Coronary artery (tissue), 2 donors: ENCODE measurements around the gene MED8.
A peak's percentile ranks its signal among the peaks of the same experiment; 100 is the strongest.
"Not testable (repeated sequence)": the region's sequence is repeated elsewhere in the genome, so short reads cannot be mapped to it uniquely, and the experiment has no call there.

ENCODE experiments used
- DNase-seq: peaks from one replicate; pipeline ENCODE4 v3.0.0-alpha.2; 2017; ENCODE audit warnings: low spot score
- H3K27ac ChIP-seq, 2 donors: fragments of 200-600 bp; sonication (generic); one replicate each; pipeline ENCODE4 v1.5.1; 2016 to 2019
- H3K4me3 ChIP-seq: fragments of 200-600 bp; sonication (generic); 2 replicates; pipeline ENCODE4 v1.5.1; 2016; ENCODE audit warnings: mild to moderate bottlenecking, moderate library complexity
- CTCF ChIP-seq: fragments of 200-600 bp; sonication (generic); IDR thresholded peaks from one replicate; pipeline ENCODE4 v1.5.1; 2019; ENCODE audit warnings: antibody characterized with exemption

MED8 gene

GRCh38 chr1:43373066-43373940 is 16.3 kb downstream of the MED8 start:
- Histone ChIP-seq H3K4me3 (no peak overlapping the region), H3K27ac (peak overlapping the region in 1 of 2 donors; percentile 67)
- TF ChIP-seq CTCF, result no peak
- DNase-seq, result no peak

GRCh38 chr1:43372172-43372571 is 17.4 kb downstream of the MED8 start:
- H3K4me3 ChIP-seq, result no peak overlapping the region

GRCh38 chr1:43370564-43370963 is 19.0 kb downstream of the MED8 start:
- no peak overlapping the region for H3K4me3 ChIP-seq
- no peak for DNase-seq
- TF ChIP-seq CTCF, result no peak
- no peak overlapping the region for H3K27ac ChIP-seq

More at GRCh38 chr1:43372172-43372571, 17.4 kb downstream of the MED8 start:
- no peak for DNase-seq
- TF ChIP-seq CTCF, result no peak
- H3K27ac ChIP-seq, result peak overlapping the region in 1 of 2 donors; percentile 67

- H3K4me3 ChIP-seq, H3K27ac ChIP-seq, DNase-seq: not testable (repeated sequence)
Observed at GRCh38 chr1:43369779-43370178, 19.8 kb downstream of the MED8 start.

GRCh38 chr1:43368646-43369020 is 21.0 kb downstream of the MED8 start:
- DNase-seq, result no peak
- H3K4me3 ChIP-seq, result peak overlapping the region; percentile 95
- H3K27ac ChIP-seq, result peak overlapping the region; percentile 93 to 99

GRCh38 chr1:43367904-43368645 is 21.5 kb downstream of the MED8 start, which contains the start of gene ELOVL1:
Gene ELOVL1, minus strand, starts transcription at chr1:43368011. Its CDS starts 2,402 bp downstream, at chr1:43365609.
- TF ChIP-seq CTCF, result no peak
- Histone ChIP-seq H3K27ac (peak within 1 kb of the TSS; percentile 93 to 99), H3K4me3 (peak within 1 kb of the TSS; percentile 95)
- peak; percentile 95 for DNase-seq

More at GRCh38 chr1:43368646-43369020, 21.0 kb downstream of the MED8 start:
- TF ChIP-seq CTCF, result no peak
